GM23248 (cell line): ENCODE data around the gene HEXIM2.

Experiments used
- EZH2 ChIP-seq: fragments of 200-600 bp; sonication (generic); IDR thresholded peaks from 2 replicates; pipeline ENCODE4 v1.6.1; 2018; ENCODE audit warnings: antibody characterized with exemption, mild to moderate bottlenecking; ENCODE audit not compliant: insufficient read depth, poor library complexity, severe bottlenecking
- EZH2phosphoT487 ChIP-seq: fragments of 200-600 bp; sonication (generic); IDR thresholded peaks from 2 replicates; pipeline ENCODE4 v1.6.1; 2018; ENCODE audit warnings: antibody characterized with exemption, moderate library complexity, mild to moderate bottlenecking, low read depth; ENCODE audit not compliant: insufficient read depth

- TF ChIP-seq EZH2 (no peak), EZH2phosphoT487 (no peak)
Observed at GRCh38 chr17:45115871-45116270, 45.8 kb upstream of the HEXIM2 start.
